Vagina (tissue), 2 donors: Measurements from ENCODE around the gene LIN54.

Experiments used
- POLR2A ChIP-seq, 2 donors: fragments of 450-650 bp; IDR thresholded peaks; one replicate each; pipeline ENCODE4 v1.6.1; 2017; ENCODE audit warnings: antibody characterized with exemption in 2 of 2, mild to moderate bottlenecking in 2 of 2, moderate library complexity in 2 of 2
- POLR2AphosphoS5 ChIP-seq, 2 donors: sonication (generic); formaldehyde crosslinking; IDR thresholded peaks; one replicate each; pipeline ENCODE4 v1.9.0; 2017; ENCODE audit warnings: antibody characterized with exemption in 2 of 2, mild to moderate bottlenecking in 2 of 2, low read depth in 1 of 2; ENCODE audit not compliant: insufficient read depth in 1 of 2
- TF ChIP-seq, protein P1 (sequence below), 3 experiments: fragments of 450-650 bp in 2 of 3; fragments of 200-600 bp in 1 of 3; sonication (generic) in 1 of 3; IDR thresholded peaks; one replicate each; pipeline ENCODE4 v1.5.1; 2017 to 2019; ENCODE audit warnings: antibody characterized with exemption in 3 of 3, mild to moderate bottlenecking in 2 of 3, moderate library complexity in 2 of 3

GRCh38 chr4:83034630-83035494 lies 24.2 kb upstream of the LIN54 start, which contains the start of gene COPS4:
- TF ChIP-seq POLR2AphosphoS5 (IDR thresholded peaks at IDR 0.05; ENCODE audit: insufficient read depth in 1 of 2, low read depth in 1 of 2) (peak; percentile 95 to 99), POLR2A (IDR thresholded peaks at IDR 0.05) (peak in 1 of 2 donors; percentile 44)
- TF ChIP-seq, protein P1, sequence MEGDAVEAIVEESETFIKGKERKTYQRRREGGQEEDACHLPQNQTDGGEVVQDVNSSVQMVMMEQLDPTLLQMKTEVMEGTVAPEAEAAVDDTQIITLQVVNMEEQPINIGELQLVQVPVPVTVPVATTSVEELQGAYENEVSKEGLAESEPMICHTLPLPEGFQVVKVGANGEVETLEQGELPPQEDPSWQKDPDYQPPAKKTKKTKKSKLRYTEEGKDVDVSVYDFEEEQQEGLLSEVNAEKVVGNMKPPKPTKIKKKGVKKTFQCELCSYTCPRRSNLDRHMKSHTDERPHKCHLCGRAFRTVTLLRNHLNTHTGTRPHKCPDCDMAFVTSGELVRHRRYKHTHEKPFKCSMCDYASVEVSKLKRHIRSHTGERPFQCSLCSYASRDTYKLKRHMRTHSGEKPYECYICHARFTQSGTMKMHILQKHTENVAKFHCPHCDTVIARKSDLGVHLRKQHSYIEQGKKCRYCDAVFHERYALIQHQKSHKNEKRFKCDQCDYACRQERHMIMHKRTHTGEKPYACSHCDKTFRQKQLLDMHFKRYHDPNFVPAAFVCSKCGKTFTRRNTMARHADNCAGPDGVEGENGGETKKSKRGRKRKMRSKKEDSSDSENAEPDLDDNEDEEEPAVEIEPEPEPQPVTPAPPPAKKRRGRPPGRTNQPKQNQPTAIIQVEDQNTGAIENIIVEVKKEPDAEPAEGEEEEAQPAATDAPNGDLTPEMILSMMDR (IDR thresholded peaks at IDR 0.05) = peak; percentile 19 to 58 (median 24)
